Neural crest cell (in vitro differentiated cells): ENCODE measurements around the gene MAP9. TPM values are rescaled to one million over a fixed set of nuclear protein-coding genes. Genes with fewer than 3 reads are reported as not detected.
A peak's percentile ranks its signal among the peaks of the same experiment; 100 is the strongest.

Experiments
- DNase-seq: peaks from one replicate; pipeline ENCODE4 v3.0.0; 2021; ENCODE audit warnings: low read depth, mixed read lengths, low spot score
- H3K27ac Mint-ChIP-seq: one replicate; pipeline ENCODE4 v1.8.0; 2021; ENCODE audit warnings: mild to moderate bottlenecking, mixed read lengths; ENCODE audit not compliant: unreplicated experiment
- H3K27me3 Mint-ChIP-seq: 2 replicates; pipeline ENCODE4 v1.8.0; 2021; ENCODE audit warnings: low read depth, mild to moderate bottlenecking, mixed read lengths
- H3K36me3 Mint-ChIP-seq: 2 replicates; pipeline ENCODE4 v1.8.0; 2021; ENCODE audit warnings: low read depth, mild to moderate bottlenecking, mixed read lengths
- H3K4me1 Mint-ChIP-seq: 2 replicates; pipeline ENCODE4 v1.8.0; 2021; ENCODE audit warnings: mixed read lengths
- H3K4me3 Mint-ChIP-seq: one replicate; pipeline ENCODE4 v1.8.0; 2021; ENCODE audit warnings: mild to moderate bottlenecking, mixed read lengths
- H3K9me3 Mint-ChIP-seq: 2 replicates; pipeline ENCODE4 v1.8.0; 2021; ENCODE audit warnings: mixed read lengths
- total RNA-seq: library from RNA; stranded (reverse); gene quantifications from 2 replicates; pipeline ENCODE4 v1.2.1, GENCODE V29; 2021
- TF ChIP-seq, protein P1 (sequence below): fragments of 200-600 bp; sonication (generic); conservative IDR thresholded peaks from 2 replicates; pipeline ENCODE4 v1.5.0; 2021; ENCODE audit warnings: antibody characterized with exemption, mild to moderate bottlenecking

The MAP9 gene
- total RNA-seq, 1 donor from 2014 or later = 15.8 TPM

DNA sequence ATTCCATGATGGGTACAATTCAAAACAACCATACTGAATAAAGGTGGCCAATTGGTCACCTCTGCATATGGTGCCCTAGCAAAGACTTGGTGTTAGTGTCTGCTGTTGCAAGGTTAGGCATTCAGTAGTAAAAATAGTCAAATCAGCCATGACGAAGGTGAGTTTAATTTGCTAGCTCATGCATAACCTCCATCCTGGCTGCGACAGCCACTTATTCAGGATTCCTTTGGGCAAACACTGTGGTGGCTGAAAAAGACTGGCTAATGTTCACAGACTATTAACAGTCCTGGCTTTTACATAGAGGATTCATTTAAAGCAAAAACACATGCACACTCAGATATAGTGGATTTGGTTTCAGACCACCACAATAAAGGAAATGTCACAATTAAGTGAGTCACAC is 34.8 kb upstream of the MAP9 start:
- Mint-ChIP-seq H3K27me3 (peaks cover 9% of the 10 kb centered on the region), H3K4me1 (no peaks in the 10 kb centered on the region), H3K9me3 (no peaks in the 10 kb centered on the region), H3K27ac (no peak overlapping the region), H3K36me3 (no peaks in the 10 kb centered on the region), H3K4me3 (no peak overlapping the region)
- TF ChIP-seq, protein P1, sequence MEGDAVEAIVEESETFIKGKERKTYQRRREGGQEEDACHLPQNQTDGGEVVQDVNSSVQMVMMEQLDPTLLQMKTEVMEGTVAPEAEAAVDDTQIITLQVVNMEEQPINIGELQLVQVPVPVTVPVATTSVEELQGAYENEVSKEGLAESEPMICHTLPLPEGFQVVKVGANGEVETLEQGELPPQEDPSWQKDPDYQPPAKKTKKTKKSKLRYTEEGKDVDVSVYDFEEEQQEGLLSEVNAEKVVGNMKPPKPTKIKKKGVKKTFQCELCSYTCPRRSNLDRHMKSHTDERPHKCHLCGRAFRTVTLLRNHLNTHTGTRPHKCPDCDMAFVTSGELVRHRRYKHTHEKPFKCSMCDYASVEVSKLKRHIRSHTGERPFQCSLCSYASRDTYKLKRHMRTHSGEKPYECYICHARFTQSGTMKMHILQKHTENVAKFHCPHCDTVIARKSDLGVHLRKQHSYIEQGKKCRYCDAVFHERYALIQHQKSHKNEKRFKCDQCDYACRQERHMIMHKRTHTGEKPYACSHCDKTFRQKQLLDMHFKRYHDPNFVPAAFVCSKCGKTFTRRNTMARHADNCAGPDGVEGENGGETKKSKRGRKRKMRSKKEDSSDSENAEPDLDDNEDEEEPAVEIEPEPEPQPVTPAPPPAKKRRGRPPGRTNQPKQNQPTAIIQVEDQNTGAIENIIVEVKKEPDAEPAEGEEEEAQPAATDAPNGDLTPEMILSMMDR = no peak
- no peak for DNase-seq

GRCh38 chr4:155408796-155409195 is 32.0 kb upstream of the MAP9 start:
- Mint-ChIP-seq H3K4me3 (no peak overlapping the region), H3K9me3 (no peaks in the 10 kb centered on the region), H3K36me3 (no peaks in the 10 kb centered on the region), H3K27ac (no peak overlapping the region), H3K27me3 (peaks cover 20% of the 10 kb centered on the region), H3K4me1 (no peaks in the 10 kb centered on the region)
- TF ChIP-seq, protein P1 = no peak
- no peak for DNase-seq

DNA sequence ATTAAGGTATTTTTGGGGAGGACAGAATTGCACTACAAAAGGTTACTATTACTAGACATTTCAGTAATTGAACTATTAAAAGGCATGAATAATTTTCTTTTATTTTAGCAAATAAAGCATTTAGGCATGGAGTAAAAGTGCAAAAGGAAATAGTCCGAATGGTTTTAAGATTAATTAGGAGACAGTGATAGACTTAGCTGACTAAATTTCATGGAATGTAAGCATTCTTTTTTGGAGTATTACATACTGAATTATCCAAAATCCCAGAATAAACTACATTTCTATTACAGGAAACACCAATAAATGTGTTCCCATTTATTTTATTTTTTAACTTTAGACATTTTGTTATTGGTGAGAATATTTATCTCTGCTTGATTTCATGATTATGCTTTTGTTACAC is 30.7 kb upstream of the MAP9 start:
- no peak overlapping the region for H3K27ac Mint-ChIP-seq
- H3K36me3 Mint-ChIP-seq = no peaks in the 10 kb centered on the region
- no peak for DNase-seq
- no peaks in the 10 kb centered on the region for H3K4me1 Mint-ChIP-seq
- H3K4me3 Mint-ChIP-seq = no peak overlapping the region
- TF ChIP-seq, protein P1 = no peak
- H3K27me3 Mint-ChIP-seq = peaks cover 25% of the 10 kb centered on the region
- H3K9me3 Mint-ChIP-seq = no peaks in the 10 kb centered on the region

- Mint-ChIP-seq H3K9me3 (no peaks in the 10 kb centered on the region), H3K36me3 (no peaks in the 10 kb centered on the region), H3K4me3 (no peak overlapping the region), H3K27ac (no peak overlapping the region), H3K27me3 (peaks cover 30% of the 10 kb centered on the region), H3K4me1 (no peaks in the 10 kb centered on the region)
- no peak for DNase-seq
- TF ChIP-seq, protein P1 = no peak
These were observed 28.3 kb upstream of the MAP9 start for GRCh38 chr4:155405059-155405458.

- TF ChIP-seq, protein P1 = peak; percentile 70
- DNase-seq = no peak
- Mint-ChIP-seq H3K36me3 (no peaks in the 10 kb centered on the region), H3K27ac (no peak overlapping the region), H3K4me3 (no peak overlapping the region), H3K4me1 (no peaks in the 10 kb centered on the region), H3K27me3 (peaks cover 28% of the 10 kb centered on the region), H3K9me3 (no peaks in the 10 kb centered on the region)
These were observed 27.1 kb upstream of the MAP9 start for GRCh38 chr4:155403886-155404285.

DNA sequence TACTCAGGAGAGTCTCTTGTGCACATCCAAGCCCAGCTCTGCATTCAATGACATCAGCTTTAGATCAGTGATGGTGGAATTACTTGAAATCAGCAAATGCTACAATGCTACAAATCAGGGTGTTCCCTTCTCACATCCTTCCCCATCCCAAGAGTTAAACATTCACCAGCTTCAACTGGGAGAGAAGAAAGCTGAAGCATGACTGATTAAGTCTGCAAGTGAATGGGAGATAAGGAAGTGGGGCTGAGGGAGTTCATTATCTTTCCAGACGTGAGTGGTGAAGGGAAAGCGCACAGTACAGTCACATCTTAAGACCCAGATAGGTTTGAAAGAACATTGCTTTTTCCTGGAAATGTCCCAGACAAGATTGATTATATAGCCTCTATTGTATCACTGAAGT is 26.2 kb upstream of the MAP9 start:
- Mint-ChIP-seq H3K4me3 (no peak overlapping the region), H3K27ac (no peak overlapping the region), H3K27me3 (peaks cover 23% of the 10 kb centered on the region), H3K4me1 (no peaks in the 10 kb centered on the region), H3K9me3 (no peaks in the 10 kb centered on the region), H3K36me3 (no peaks in the 10 kb centered on the region)
- DNase-seq = no peak
- TF ChIP-seq, protein P1 = no peak
